ENCODE data around the gene CYSRT1. TPM values are rescaled to one million over a fixed set of nuclear protein-coding genes. Genes with fewer than 3 reads are reported as not detected.

Gene CYSRT1
- polyA plus RNA-seq, 3 donors, result 0.17 TPM; not detected in 2

DNA sequence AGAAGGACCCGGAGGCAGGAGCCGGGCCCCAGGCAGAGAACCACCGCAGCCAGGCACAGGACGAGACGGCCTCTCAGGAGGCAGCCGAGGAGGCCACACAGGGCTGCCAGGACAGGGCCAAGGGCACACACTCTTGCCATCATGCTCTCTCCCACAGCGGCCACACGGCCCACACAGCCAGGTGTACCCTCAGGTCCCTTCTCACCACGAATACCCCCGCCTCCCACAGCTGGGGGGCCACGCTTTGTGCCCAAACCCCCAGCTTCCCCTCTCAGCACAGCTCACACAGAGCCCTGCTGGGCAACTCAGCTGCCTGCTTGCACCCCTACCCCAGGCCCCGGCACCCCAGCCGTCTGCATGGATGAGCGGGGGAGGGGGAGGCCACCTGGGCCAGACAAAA, 31.2 kb upstream of the CYSRT1 start:
- no peak overlapping the region for H3K27ac ChIP-seq (ENCODE audit: low read depth in 1 of 2, low read length in 2 of 2)
- no peak overlapping the region for H3K4me3 Mint-ChIP-seq
- no peak for DNase-seq
- H2AFZ ChIP-seq (ENCODE audit: insufficient read depth, low read depth, low read length, poor library complexity, severe bottlenecking), result no peak overlapping the region
- no peaks in the 10 kb centered on the region for H3K9me3 ChIP-seq (replicated peaks in 1 of 2; ENCODE audit: control insufficient read depth in 1 of 2, insufficient read depth in 1 of 2, low read length in 2 of 2)
- intact Hi-C loops (cut with micrococcal nuclease), result no loop called here
- peaks cover 41% of the 10 kb centered on the region for H4K20me1 ChIP-seq (ENCODE audit: insufficient read depth, low read length)
- H3K27me3 ChIP-seq (ENCODE audit: control insufficient read depth in 2 of 2, insufficient read depth in 2 of 2, low read length in 2 of 2), result no peaks in the 10 kb centered on the region
- H3K4me3 ChIP-seq (replicated peaks in 1 of 3; ENCODE audit: low read depth in 2 of 3, low read length in 3 of 3), result no peak overlapping the region
- H3K36me3 ChIP-seq (replicated peaks in 1 of 2; ENCODE audit: control insufficient read depth in 1 of 2, insufficient read depth in 2 of 2, low read length in 2 of 2), result peaks cover 17 to 23% of the 10 kb centered on the region in 2 donors
- TF ChIP-seq, protein P1, sequence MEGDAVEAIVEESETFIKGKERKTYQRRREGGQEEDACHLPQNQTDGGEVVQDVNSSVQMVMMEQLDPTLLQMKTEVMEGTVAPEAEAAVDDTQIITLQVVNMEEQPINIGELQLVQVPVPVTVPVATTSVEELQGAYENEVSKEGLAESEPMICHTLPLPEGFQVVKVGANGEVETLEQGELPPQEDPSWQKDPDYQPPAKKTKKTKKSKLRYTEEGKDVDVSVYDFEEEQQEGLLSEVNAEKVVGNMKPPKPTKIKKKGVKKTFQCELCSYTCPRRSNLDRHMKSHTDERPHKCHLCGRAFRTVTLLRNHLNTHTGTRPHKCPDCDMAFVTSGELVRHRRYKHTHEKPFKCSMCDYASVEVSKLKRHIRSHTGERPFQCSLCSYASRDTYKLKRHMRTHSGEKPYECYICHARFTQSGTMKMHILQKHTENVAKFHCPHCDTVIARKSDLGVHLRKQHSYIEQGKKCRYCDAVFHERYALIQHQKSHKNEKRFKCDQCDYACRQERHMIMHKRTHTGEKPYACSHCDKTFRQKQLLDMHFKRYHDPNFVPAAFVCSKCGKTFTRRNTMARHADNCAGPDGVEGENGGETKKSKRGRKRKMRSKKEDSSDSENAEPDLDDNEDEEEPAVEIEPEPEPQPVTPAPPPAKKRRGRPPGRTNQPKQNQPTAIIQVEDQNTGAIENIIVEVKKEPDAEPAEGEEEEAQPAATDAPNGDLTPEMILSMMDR (IDR thresholded peaks at IDR 0.05), result no peak
- H3K9me3 Mint-ChIP-seq, result peaks cover 0 to 2% (median 0%) of the 10 kb centered on the region in 7 donors
- peaks cover 6 to 30% of the 10 kb centered on the region in 2 donors for H3K36me3 Mint-ChIP-seq
- H3K27me3 Mint-ChIP-seq (ENCODE audit: low read depth in 3 of 3), result no peaks in the 10 kb centered on the region
- peaks cover 21 to 30% of the 10 kb centered on the region in 2 donors for H3K4me1 ChIP-seq (ENCODE audit: control insufficient read depth in 1 of 2, insufficient read depth in 2 of 2, low read length in 2 of 2)
- no peak overlapping the region for H3K4me2 ChIP-seq (replicated peaks; ENCODE audit: extremely low read depth, low read length, poor library complexity, severe bottlenecking)
- H3K9ac ChIP-seq (ENCODE audit: insufficient read depth, low read length, poor library complexity, severe bottlenecking), result no peak overlapping the region
- peaks cover 26% of the 10 kb centered on the region for H3K4me1 Mint-ChIP-seq
- WGBS (ENCODE audit: insufficient coverage), result 96% methylated on average over 10 of the region's 14 CpGs
- no peak overlapping the region for H3K27ac Mint-ChIP-seq
- peaks cover 29% of the 10 kb centered on the region for H3K79me2 ChIP-seq (ENCODE audit: insufficient read depth, low read length)

DNA sequence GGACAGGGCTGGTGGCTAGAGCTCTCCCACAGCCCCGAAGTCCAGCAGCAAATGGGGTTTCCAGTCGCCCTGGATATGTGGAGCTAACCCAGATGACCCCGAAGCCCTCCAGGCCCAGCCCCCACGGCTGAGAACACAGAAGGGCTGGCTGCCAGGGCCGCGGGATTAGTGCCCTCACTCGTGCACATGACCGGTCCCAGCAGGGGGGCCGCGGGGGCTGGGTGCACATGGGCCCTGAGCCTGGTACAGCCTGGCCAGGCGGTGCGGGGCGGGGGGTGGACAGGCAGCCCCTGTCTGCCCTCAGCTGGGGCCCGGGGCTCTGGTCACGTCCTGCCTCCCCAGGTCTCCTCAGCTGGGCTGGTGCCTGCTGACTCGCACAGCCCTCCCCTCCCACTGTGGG, 30.6 kb upstream of the CYSRT1 start:
- no peak overlapping the region for H3K4me3 Mint-ChIP-seq
- peaks cover 0 to 1% (median 0%) of the 10 kb centered on the region in 3 donors for H3K27me3 Mint-ChIP-seq (ENCODE audit: low read depth in 3 of 3)
- H3K4me2 ChIP-seq (replicated peaks; ENCODE audit: extremely low read depth, low read length, poor library complexity, severe bottlenecking), result no peak overlapping the region
- no peak overlapping the region for H3K27ac Mint-ChIP-seq
- peaks cover 0 to 2% (median 0%) of the 10 kb centered on the region in 7 donors for H3K9me3 Mint-ChIP-seq
- peaks cover 41% of the 10 kb centered on the region for H4K20me1 ChIP-seq (ENCODE audit: insufficient read depth, low read length)
- no peak overlapping the region for H3K27ac ChIP-seq (ENCODE audit: low read depth in 1 of 2, low read length in 2 of 2)
- H3K36me3 ChIP-seq (replicated peaks in 1 of 2; ENCODE audit: control insufficient read depth in 1 of 2, insufficient read depth in 2 of 2, low read length in 2 of 2), result peaks cover 17 to 23% of the 10 kb centered on the region in 2 donors
- H3K27me3 ChIP-seq (ENCODE audit: control insufficient read depth in 2 of 2, insufficient read depth in 2 of 2, low read length in 2 of 2), result peaks cover 0 to 1% of the 10 kb centered on the region in 2 donors
- H3K4me3 ChIP-seq (replicated peaks in 1 of 3; ENCODE audit: low read depth in 2 of 3, low read length in 3 of 3), result no peak overlapping the region
- intact Hi-C loops (cut with micrococcal nuclease), result no loop called here
- peaks cover 27% of the 10 kb centered on the region for H3K79me2 ChIP-seq (ENCODE audit: insufficient read depth, low read length)
- H3K4me1 ChIP-seq (ENCODE audit: control insufficient read depth in 1 of 2, insufficient read depth in 2 of 2, low read length in 2 of 2), result peaks cover 23 to 30% of the 10 kb centered on the region in 2 donors
- H3K9me3 ChIP-seq (replicated peaks in 1 of 2; ENCODE audit: control insufficient read depth in 1 of 2, insufficient read depth in 1 of 2, low read length in 2 of 2), result no peaks in the 10 kb centered on the region
- H3K9ac ChIP-seq (ENCODE audit: insufficient read depth, low read length, poor library complexity, severe bottlenecking), result no peak overlapping the region
- DNase-seq, result no peak
- H3K4me1 Mint-ChIP-seq, result peaks cover 23% of the 10 kb centered on the region
- peaks cover 6 to 30% of the 10 kb centered on the region in 2 donors for H3K36me3 Mint-ChIP-seq
- H2AFZ ChIP-seq (ENCODE audit: insufficient read depth, low read depth, low read length, poor library complexity, severe bottlenecking), result no peak overlapping the region
- WGBS (ENCODE audit: insufficient coverage), result 89% methylated on average over 14 of the region's 16 CpGs
- TF ChIP-seq, protein P1 (IDR thresholded peaks at IDR 0.05), result no peak
